GM18519 (cell line): ENCODE data around the gene TMEM204.

Experiments used
- ATAC-seq: cut with Tn5 transposase; IDR thresholded peaks from one replicate; pipeline ENCODE4 v1.9.1; 2021; ENCODE audit warnings: mild to moderate bottlenecking, moderate library complexity; ENCODE audit not compliant: unreplicated experiment, low FRiP score

The TMEM204 gene

GRCh38 chr16:1533443-1533951 lies at the start of gene TMEM204:
Gene TMEM204 (plus strand): TSS chr16:1533666. CDS start chr16:1534276, 610 bp downstream.
- no peak for ATAC-seq

- ATAC-seq: no peak
These were observed 47.5 kb upstream of the TMEM204 start for GRCh38 chr16:1485847-1486496.

- no peak for ATAC-seq
These were observed 46.7 kb upstream of the TMEM204 start for GRCh38 chr16:1486551-1487390.

- ATAC-seq: no peak
These were observed 45.9 kb upstream of the TMEM204 start for GRCh38 chr16:1487395-1488053.

- ATAC-seq: no peak
These were observed 45.3 kb upstream of the TMEM204 start for GRCh38 chr16:1488054-1488601.

- no peak for ATAC-seq
These were observed 44.8 kb upstream of the TMEM204 start, which contains the start of gene PTX4 for GRCh38 chr16:1488619-1489018. Gene PTX4 (minus strand): TSS chr16:1488944. CDS start chr16:1488909, 35 bp downstream.

- ATAC-seq: no peak
These were observed 44.4 kb upstream of the TMEM204 start for GRCh38 chr16:1489077-1489476.

GRCh38 chr16:1491327-1491726 lies 42.1 kb upstream of the TMEM204 start:
- ATAC-seq: no peak

- ATAC-seq: no peak
These were observed 41.2 kb upstream of the TMEM204 start for GRCh38 chr16:1492082-1492922.

GRCh38 chr16:1492923-1493745 lies 40.3 kb upstream of the TMEM204 start, which contains the start of gene TELO2:
Gene TELO2 (plus strand): TSS chr16:1493360. CDS start chr16:1494282, 922 bp downstream.
- ATAC-seq: no peak

- ATAC-seq: no peak
These were observed 39.7 kb upstream of the TMEM204 start for GRCh38 chr16:1493746-1494094.

- no peak for ATAC-seq
These were observed 39.3 kb upstream of the TMEM204 start for GRCh38 chr16:1494129-1494640.

- no peak for ATAC-seq
These were observed 38.8 kb upstream of the TMEM204 start for GRCh38 chr16:1494711-1495110.

GRCh38 chr16:1495211-1495888 lies 38.1 kb upstream of the TMEM204 start:
- ATAC-seq: no peak

- no peak for ATAC-seq
These were observed 37.6 kb upstream of the TMEM204 start for GRCh38 chr16:1495889-1496262.

- ATAC-seq: no peak
These were observed 37.0 kb upstream of the TMEM204 start for GRCh38 chr16:1496464-1496863.

- no peak for ATAC-seq
These were observed 36.4 kb upstream of the TMEM204 start for GRCh38 chr16:1497014-1497598.
